NCI-H2081 treated with DMSO at 0.1 percent for 48 hours (cell line): ENCODE data around the gene REV1.
"Not testable (repeated sequence)": the region's sequence is repeated elsewhere in the genome, so short reads cannot be mapped to it uniquely, and the experiment has no call there.

Experiments used
- DNase-seq: peaks from one replicate; lab custom pipeline; 2025; lab: John Stamatoyannopoulos, UW

REV1 gene

DNA sequence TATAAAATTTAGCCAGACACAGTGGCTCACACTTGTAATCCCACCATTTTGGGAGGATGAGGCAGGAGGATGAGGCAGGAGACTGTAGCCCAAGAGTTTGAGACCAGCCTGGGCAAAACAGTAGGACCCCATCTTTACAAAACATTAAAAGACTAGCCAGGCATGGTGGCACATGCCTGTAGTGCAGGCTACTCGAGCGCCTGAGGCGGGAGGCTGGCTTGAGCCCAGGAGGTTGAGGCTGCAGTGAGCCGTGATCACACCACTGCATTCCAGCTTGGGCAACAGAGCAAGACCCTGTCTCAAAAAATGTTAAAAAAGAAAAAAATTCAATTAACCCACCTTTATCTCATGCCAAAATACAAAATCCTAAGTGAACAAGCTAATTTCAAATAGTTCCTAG lies 4.0 kb downstream of the REV1 start:
- no peak for DNase-seq

DNA sequence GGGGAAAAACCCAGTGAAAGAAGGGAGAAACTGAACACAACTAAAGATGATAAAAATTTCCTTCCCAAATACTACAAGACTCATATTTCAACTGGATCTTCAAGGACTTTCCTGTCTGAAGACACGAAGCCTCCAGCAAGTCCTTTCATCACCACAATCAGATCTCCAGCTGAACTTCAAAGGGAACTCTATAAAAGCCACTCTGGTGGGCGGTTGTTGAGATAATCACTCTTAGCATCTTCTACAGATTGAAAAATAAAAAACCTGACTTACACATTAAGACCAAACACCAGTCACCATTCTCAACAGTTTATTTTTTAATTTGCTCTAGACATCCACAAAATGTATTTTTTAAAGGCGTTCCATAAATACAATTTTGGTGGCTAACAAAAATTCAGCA lies 4.4 kb downstream of the REV1 start:
- no peak for DNase-seq

DNA sequence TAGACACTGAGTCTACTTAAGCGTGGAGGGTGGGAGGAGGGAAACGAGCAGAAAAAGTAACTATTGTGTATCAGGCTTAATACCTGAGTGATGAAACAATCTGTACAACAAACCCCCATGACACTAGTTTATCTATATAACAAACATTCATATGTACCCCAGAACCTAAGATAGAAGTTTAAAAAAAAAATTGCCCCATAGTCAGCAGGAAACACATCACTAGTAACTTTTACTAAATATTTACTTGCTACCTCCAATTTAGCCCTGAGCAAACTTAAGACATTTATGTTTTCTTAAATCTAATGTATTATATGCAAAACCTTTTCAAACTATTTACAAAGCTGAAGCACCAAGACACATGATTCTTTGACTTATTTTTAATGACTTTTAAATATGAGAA lies 5.6 kb downstream of the REV1 start:
- DNase-seq = no peak

DNA sequence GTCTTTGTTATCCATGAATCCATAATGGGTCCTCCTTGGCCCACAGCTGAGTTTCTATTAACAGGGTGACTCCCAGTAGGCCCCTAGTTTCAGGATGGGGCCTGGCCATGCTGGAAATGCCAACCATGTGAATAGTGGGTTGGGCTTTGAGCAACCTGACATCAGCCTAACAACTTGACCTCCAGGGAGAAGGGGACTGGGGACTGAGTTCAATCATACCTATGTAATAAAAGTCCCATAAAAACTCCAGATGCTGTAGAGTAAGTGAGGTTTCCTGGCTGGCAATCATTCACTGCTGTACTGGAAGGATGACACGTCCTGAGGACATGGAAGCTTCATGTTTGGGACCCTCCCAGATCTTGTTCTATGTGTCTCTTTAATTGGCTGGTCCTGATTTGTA lies 7.9 kb downstream of the REV1 start:
- DNase-seq = no peak

DNA sequence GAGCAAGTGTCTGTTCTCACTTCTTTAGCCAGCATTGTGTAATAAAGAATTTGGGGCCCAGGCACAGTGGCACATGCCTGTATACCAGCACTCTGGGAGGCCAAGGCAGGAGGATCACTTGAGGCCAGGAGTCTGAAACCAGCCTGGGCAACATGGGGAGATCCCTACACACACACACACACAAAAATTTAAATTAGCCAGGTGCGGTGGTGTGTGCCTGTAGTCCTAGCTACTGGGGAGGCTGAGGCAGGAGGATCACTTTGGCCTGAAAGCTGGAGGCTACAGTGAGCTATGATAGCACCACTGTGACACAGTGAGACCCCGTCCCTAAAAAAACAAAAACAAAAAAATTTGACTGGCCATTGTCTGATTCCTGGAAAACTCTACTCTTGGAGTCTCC lies 8.3 kb downstream of the REV1 start:
- DNase-seq = no peak

DNA sequence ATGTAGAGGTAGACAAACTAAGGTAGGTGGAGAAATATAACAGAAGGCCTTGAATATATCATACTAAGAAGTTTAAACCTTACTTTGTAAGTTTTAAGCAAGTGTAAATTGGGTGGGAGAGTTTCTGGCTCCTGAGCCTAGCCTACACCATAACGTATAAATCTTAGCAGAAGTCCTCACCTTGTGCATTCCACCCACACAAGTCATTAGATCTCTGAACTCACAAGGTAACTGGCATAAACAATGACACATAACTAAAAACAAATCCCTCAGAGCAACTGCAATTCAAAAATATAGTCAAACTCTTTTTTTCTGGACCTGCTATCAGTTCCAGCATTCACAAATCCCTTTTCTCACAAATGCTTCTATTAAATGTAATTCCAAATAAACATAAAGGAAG lies 9.4 kb downstream of the REV1 start:
- no peak for DNase-seq

DNA sequence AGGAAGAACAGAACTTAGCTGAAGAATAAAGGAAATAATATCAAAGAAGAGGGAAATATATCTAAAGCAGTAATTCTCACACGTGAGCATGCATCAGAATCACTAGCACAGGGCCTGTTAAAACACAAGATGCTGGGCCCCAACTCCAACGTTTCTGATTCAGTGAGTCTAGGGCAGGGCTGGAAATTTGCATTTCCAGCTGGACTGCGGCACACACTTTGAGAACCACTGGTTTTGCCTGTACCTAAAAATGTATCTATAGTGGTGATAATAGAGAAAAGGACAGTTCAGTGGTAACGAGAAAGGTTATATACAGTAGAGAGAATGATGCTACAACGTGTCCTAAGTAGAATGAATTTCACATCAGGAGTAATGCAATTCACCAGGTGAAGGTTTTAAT lies 11.2 kb downstream of the REV1 start:
- DNase-seq = no peak

DNA sequence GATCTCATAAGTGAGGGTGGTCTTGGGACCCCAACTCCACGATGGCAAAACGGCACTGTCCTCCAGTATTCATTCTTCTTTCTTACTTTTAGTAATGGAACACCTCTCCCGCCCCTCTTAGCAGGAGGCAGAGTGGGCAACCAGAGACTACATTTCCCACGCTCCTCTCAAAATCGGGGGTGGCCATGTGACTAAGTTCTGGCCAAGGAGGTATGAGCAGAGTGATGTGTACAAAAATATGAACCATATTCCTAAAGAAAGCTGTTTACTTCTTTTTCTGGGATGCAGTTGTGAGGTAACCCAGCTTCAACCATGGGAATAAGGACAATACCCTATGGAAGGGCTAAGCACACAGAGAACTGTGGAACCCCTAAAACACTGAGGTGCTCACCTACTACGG lies 12.8 kb downstream of the REV1 start:
- DNase-seq = no peak

DNA sequence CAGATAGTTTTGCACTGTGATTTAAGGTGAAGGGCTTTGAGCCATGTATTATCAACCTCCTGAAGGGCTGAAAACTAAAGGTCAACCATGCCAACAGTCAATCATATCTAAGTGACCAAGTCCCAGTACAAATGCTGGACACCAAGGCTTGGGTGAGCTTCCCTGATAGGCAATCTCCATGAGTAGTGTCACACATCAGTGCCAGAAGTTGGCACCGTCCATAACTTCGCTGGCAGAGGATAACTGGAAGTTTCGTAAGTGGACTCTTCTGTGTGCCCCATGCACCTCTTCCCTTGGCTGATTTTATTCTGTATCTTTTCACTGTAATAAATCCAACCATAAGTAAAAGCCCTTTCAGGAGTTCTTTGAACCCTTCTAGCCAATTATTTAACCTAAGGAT lies 13.2 kb downstream of the REV1 start:
- no peak for DNase-seq

DNA sequence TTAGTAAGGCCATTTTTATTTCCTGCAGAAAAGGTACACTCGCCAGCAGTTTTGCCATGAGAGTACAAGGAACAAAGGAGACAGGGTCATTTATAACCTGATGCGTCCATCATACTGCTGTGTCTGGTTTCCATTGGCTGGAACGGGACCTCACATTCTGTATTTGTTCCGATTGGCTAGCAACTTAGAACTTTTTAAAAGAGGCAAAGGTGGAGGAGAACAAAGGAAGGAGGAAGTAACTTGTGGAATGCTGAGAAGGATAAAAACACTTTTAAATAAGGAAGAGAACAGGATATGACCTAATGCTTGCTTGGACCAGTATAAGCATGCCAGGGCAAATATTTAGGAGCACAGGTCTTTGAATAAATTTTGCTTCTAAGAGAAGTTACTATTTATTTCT lies 14.7 kb downstream of the REV1 start:
- DNase-seq = not testable (repeated sequence)

DNA sequence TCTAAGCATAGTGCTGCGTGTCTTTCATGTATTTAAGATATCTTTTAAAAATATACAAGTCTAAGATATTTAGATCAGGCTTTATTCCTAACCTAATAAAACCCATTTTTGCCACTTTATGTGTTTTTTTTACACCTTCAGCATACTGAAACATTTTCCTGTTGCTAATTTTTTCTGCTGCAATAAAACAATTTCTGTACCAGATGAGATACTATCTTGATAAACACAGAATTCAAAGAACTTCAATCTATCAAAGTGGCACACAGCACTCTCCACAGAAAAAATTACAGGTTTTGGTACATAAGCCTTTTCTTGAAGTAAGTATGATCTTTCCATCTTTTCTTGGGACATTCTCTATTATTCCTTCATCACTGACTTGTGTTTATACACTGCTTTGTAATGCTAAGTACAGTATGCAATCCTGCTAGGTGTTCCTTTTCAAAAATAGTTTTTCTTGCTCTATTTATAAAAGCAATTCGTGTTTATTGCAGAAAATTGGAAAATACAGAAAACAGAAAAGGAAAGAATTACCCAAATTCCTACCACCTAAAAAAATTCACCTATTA lies 16.2 kb downstream of the REV1 start:
- no peak for DNase-seq

DNA sequence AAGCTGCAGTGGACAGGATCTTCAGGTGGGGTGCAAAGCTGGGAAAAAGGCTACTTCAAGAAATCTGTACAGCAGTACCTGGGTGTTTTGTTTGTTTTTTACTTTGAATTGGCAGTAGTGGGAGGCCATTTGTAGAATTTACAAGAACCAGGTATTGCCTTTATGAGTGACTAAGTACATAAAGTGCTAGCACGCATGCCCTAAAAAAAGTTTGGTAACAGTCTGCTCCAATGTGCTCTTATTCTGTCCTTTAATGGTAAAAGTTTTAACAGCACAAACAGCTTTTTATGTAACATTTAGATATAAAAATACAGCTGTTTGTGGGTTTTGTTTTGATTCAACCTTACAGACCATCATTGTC lies 17.2 kb downstream of the REV1 start:
- DNase-seq = no peak

DNA sequence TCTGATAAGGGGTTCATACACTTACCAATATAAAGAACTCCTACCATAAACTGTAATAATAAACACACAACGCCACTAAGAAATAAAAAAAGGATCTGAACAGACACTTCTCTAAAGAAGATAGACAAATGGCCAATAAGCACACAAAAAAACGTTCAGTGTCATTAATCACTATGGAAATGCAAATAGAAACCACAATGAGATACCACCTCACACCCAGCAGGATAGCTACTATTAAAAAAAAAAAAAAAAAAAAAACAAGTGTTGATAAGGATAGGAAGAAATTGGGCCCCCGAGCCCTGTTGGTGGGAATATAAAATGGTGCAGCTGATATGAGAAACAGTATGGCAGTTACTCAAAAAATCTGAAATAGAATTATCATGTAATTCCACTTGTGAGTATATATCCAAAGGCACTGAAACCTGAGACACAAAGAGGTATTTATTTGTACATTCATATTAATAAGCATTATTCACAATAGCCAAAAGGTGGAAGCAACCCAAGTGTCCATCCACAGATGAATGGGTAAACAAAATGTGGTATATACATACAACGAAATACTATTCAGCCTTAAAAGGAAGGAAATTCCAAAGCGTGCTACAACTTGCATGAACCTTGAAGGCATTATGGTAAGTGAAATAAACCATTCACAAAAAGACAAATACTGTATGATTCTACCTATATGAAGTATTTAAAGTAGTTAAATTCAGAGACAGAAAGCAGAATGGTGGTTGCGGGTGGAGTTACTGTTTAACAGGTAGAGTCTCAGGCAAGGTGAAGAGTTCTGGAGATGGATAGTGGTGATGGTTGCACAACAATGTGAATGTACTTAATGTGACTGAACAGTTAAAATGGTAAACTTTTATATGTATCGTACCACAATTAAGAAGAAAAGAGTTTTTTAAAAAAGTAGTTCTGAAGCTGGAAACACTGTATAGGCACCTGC lies 17.9 kb downstream of the REV1 start:
- DNase-seq = no peak

DNA sequence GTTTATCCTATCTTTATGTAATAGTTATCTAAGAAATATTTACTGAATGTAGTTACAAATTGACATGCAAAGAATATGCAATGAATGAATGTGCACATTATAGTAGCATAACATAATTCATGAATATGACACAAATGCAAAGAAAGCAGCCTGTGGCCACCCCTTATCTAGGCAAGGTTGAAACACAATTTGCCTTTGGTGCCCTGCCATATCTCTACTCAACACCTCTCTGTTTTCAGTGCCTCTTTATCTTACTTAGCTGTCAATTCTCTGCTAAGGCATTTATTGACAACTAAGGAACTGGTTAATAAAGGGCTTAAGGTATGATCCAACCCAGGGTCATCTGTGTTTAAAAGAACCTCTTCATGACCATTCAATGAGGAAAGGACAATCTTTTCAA lies 18.9 kb downstream of the REV1 start:
- DNase-seq = no peak

DNA sequence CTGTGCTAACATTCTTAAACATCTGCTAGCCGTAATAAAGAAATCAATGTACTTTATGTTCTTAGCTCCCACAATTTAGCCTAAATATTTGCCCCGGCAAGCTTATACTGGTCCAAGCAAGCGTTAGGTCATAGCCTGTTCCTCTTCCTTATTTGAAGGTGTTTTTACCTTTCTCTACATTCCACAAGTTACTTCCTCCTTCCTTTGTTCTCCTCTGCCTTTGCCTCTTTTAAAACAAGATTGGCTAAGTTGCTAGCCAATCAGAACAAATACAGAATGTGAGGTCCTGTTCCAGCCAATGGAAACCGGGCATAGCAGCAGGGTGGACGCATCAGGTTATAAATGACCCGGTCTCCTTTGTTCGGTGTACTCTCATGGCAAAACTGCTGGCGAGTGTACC lies 19.4 kb downstream of the REV1 start:
- DNase-seq = not testable (repeated sequence)

DNA sequence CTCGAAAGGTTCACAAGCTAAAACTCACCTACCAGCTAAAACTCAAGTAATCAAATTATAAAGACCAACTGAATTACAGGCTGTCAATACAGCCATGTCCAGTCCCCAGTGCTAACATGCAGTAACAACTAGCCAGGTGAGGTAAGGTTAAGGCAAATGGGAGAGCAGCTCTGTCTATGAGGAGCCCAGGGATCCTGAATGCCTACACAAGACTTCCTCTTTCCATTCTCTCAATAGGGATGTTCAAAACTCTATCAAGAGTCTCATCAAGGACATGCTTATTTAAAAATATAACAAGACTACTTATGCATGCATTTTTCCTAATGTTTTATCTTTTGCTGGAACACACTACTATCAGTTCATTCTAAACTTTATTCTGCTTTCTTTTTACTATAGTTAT lies 20.4 kb downstream of the REV1 start:
- DNase-seq = no peak

DNA sequence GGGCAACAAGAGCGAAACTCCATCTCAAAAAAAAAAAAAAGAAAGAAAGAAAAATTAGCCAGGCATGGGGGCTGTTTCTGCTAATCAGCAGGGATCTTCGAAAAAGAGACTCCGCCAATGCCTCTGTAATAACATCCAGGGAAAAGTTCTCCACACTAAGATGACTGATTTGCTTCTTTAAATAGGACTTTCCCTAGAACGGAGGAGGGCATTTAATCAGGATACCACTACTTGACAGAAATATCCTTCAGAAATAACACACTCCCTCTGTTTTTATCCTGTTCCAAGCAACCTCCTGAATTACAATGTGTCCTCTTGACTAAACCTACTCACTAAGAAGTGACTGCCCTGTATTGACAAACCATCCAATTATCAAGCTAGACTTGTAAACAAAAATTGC lies 21.7 kb downstream of the REV1 start:
- no peak for DNase-seq

DNA sequence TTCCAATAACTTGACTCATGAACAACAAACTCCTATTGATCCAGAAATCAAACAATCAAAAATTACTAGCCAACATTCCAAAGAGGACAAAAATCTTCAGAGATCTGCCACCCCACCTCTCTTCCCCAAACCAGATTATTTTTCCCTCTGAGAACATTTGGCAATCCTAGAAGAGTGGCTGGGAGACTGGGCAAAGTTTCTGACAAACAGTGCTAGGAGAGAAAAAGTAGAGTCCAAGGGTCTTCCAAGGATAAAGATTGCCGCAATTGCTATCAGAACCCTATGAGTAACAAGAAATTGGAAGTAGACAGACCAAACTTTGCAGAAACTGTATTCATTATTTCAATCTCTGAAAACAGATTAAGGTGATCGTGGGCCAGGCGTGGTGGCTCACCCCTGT lies 22.4 kb downstream of the REV1 start:
- no peak for DNase-seq

DNA sequence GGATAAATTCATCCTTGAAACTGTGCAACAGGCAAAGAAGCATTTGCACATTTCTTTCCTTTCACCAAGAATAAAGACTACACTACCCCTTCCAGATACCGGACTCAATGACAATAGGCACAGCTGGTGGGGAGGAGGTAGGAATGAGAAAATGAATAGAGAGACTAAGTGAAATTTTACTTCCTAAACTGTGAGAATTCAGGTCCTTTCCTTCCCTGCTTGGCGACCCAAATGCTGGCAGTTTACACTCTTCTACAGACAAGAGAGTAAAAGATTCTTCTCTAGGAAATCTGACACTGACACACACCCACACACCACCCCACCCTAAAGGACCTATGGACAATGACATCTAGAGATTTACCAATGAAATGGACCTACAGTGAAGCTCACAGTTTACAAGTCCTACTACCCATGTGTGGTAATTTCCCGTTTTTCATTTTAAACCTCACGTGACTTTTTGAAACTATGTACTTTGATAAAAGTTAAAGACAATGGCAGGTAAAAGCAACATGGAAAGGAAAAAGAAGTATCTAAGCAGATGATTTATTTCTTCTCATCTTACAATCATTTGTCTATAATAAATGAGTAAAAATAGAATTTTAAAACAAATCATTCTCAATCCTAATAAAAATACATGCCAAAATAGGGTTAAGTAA lies 27.9 kb downstream of the REV1 start:
- DNase-seq = no peak

DNA sequence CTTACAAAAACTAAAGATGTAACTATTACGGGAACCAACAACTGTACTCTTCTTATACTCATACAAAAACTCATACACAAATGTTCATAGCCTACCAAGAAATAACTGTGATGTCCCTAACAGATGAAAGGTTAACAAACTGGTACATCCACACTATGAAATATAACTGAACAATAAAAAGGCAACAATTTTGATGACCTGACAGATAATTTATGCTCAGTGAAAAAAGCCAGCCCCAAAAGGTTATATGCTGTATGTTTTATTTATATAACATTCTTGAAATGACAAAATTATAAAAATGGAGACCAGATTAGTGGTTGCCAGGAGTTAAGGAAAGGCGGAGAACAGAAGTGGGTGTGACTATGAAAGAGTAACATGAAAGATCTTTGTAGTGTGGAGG lies 31.3 kb downstream of the REV1 start:
- DNase-seq = no peak

DNA sequence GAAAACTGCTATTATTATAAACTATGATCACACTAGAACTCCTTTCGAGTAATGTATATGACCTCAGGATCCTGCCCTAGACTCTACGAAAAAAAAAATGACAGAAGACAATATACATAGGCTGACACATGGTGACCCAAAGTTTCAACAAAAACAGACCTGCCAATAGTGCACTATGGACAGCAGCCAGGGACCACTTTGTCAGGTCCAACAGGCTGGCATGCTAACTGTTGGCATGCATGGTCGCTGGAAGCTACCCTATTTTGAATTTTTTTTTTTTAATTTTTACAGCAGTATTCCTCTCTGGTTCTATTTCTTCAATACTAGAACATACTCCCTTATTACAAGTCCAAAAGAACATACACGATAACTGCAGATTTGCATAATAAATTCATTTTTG lies 38.1 kb downstream of the REV1 start:
- no peak for DNase-seq

DNA sequence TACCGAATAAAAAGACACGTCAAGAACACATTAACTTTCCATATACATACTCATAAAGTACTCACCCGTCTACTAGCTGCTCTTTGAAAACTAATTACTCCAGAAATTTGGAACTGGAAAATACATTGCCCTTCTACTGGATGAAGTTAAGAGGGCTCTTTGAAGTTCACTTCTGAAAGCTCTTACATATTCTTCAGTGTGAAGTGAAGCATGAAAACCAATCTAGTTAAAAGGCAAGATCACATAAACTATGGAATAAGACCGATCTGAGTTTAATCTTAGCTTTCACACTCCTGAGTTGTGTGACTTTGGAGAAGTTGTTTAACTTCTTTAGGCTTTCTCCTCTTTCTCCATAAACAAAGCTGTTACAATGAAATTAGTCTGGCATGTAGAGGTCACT lies 38.5 kb downstream of the REV1 start:
- DNase-seq = no peak

DNA sequence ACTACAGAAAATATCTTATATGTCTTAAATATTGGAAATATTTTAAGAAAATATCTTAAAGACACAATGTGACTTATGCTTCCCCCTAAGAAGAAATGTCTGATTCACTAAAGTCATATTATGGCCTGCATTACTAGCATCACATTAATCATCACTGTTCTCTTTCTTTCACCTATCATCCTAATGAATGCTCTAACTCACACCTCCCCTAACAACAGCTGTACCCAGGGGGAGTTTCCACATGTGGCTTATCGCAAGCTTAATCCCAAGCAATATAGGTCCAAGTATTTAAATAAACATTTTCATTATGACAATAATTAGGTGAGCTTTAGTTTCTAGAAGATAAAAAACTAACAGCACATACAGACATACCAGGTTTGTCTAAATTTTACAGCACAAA lies 39.6 kb downstream of the REV1 start:
- no peak for DNase-seq
